ENCODE data around the gene RACK1.

GRCh38 chr5:181186986-181187499 is 56.7 kb downstream of the RACK1 start:
- TF ChIP-seq CTCF (IDR thresholded peaks at IDR 0.05) (no peak), POLR2AphosphoS5 (IDR thresholded peaks at IDR 0.05) (no peak), EP300 (IDR thresholded peaks at IDR 0.05) (no peak), POLR2A (IDR thresholded peaks at IDR 0.05) (no peak)
